K562 (cell line): ENCODE results near the gene RIPPLY3. TPM values are rescaled to one million over a fixed set of nuclear protein-coding genes. Genes with fewer than 3 reads are reported as not detected.

Experiments
- ATAC-seq: fragments of 200-7000 bp; cut with Tn5 transposase; 3 replicates; pipeline ENCODE4 v1.9.1; 2020; ENCODE audit warnings: moderate library complexity
- BruUV-seq: library from RNA; stranded (reverse); fragments of 400-500 nt; replicated peaks from 2 replicates; lab custom pipeline; 2021; lab: Mats Ljungman, UMichigan
- CTCF ChIA-PET: fragments of 300-600 bp; formaldehyde crosslinking; extraction: SDS; loops from one replicate; lab custom pipeline; 2021; ENCODE audit warnings: low intra/inter-chr PET ratio; lab: Yijun Ruan, JAX
- POLR2A ChIA-PET: fragments of 300-600, 350-650 bp; sonication (Branson Sonifier 250); formaldehyde crosslinking; extraction: SDS; loops from one replicate; lab custom pipeline; 2021; ENCODE audit warnings: antibody characterized with exemption, inconsistent platforms; lab: Yijun Ruan, JAX
- DNase-seq, 4 experiments: peaks; one replicate each; pipeline versions ENCODE4 v3.0.0 to v3.0.0-alpha.2; 2011 to 2018; ENCODE audit warnings: low spot score in 3 of 4, mixed read lengths in 3 of 4; ENCODE audit errors: extremely low read depth in 1 of 4
- FAIRE-seq: peaks from 2 replicates; lab custom pipeline; 2011; peaks lifted over from hg19 to GRCh38; lab: Jason Lieb, UNC
- H2AFZ ChIP-seq: 2 replicates; pipeline ENCODE4 v1.6.0; 2011; ENCODE audit warnings: low read depth, low read length, control low read depth, inconsistent platforms
- H3K27ac ChIP-seq: fragments of 200-600 bp; 3 replicates; pipeline ENCODE4 v1.8.0; 2011; ENCODE audit warnings: low read depth, mild to moderate bottlenecking, control low read depth, inconsistent platforms, low read length, moderate library complexity, mixed read lengths; ENCODE audit errors: extremely low read depth
- H3K27me3 ChIP-seq, 2 experiments: fragments of 300-600 bp in 1 of 2; 2 replicates in 1 of 2; 3 replicates in 1 of 2; pipeline versions ENCODE4 v1.6.0 to v1.8.0; 2011; ENCODE audit warnings: inconsistent platforms in 2 of 2, low read length in 2 of 2, mild to moderate bottlenecking in 1 of 2, mixed read lengths in 1 of 2, moderate library complexity in 1 of 2; ENCODE audit not compliant: control insufficient read depth in 2 of 2, insufficient read depth in 2 of 2
- H3K36me3 ChIP-seq: fragments of 300-600 bp; 3 replicates; pipeline ENCODE4 v1.8.0; 2011; ENCODE audit warnings: mild to moderate bottlenecking, low read length, inconsistent platforms; ENCODE audit not compliant: control insufficient read depth, insufficient read depth
- H3K4me1 ChIP-seq, 2 experiments: fragments of 200-600 bp in 1 of 2; replicated peaks in 1 of 2; 2 replicates in 1 of 2; 3 replicates in 1 of 2; pipeline versions ENCODE4 v1.5.1 to v1.8.0; 2011; ENCODE audit warnings: inconsistent platforms in 2 of 2, low read length in 2 of 2, mild to moderate bottlenecking in 1 of 2, mixed read lengths in 1 of 2, moderate library complexity in 1 of 2; ENCODE audit not compliant: control insufficient read depth in 2 of 2, insufficient read depth in 2 of 2
- H3K4me2 ChIP-seq: 2 replicates; pipeline ENCODE4 v1.6.1; 2011; ENCODE audit warnings: low read length, control low read depth, inconsistent platforms, mixed read lengths; ENCODE audit not compliant: insufficient read depth
- H3K4me3 ChIP-seq: fragments of 200-600 bp; sonication (generic), shearing (Covaris generic); 2 replicates; pipeline ENCODE4 v1.5.1; 2016; ENCODE audit warnings: control low read depth, inconsistent platforms
- H3K79me2 ChIP-seq: fragments of 200-600 bp; 3 replicates; pipeline ENCODE4 v1.8.0; 2011; ENCODE audit warnings: low read length, inconsistent platforms; ENCODE audit not compliant: control insufficient read depth, insufficient read depth
- H3K9ac ChIP-seq, 2 experiments: 2 replicates each; pipeline versions ENCODE4 v1.6.0 to v1.6.1; 2011; ENCODE audit warnings: low read depth in 2 of 2, low read length in 2 of 2, control low read depth in 1 of 2, inconsistent platforms in 1 of 2, mild to moderate bottlenecking in 1 of 2, mixed read lengths in 1 of 2; ENCODE audit not compliant: insufficient read depth in 1 of 2
- H3K9me1 ChIP-seq: one replicate; pipeline ENCODE4 v1.6.0; 2011; ENCODE audit warnings: inconsistent platforms, mild to moderate bottlenecking, low read length, moderate library complexity; ENCODE audit not compliant: control insufficient read depth, insufficient read depth
- H3K9me3 ChIP-seq: replicated peaks from 2 replicates; pipeline ENCODE4 v1.5.1; 2011; ENCODE audit warnings: low read depth, low read length, inconsistent platforms; ENCODE audit not compliant: control insufficient read depth, insufficient read depth
- H4K20me1 ChIP-seq: replicated peaks from 2 replicates; pipeline ENCODE4 v1.6.1; 2011; ENCODE audit warnings: low read length, inconsistent platforms, mixed read lengths; ENCODE audit not compliant: control insufficient read depth, insufficient read depth
- EGR1 ChIP-seq: fragments of 450-650 bp; conservative IDR thresholded peaks from 2 replicates; pipeline ENCODE4 v1.6.1; 2017; ENCODE audit warnings: mild to moderate bottlenecking
- GABPA ChIP-seq: fragments of 200-800 bp; sonication (Bioruptor generic); conservative IDR thresholded peaks from 2 replicates; pipeline ENCODE4 v1.6.1; 2016; ENCODE audit warnings: low read depth, missing genetic modification characterization, missing compliant biosample characterization
- GMEB1 ChIP-seq: fragments of 250-450 bp; sonication (Bioruptor Pico); IDR thresholded peaks from 2 replicates; pipeline ENCODE4 v1.4.0; 2020; ENCODE audit warnings: mild to moderate bottlenecking
- MECOM ChIP-seq: fragments of 250-450 bp; sonication (Bioruptor Pico); IDR thresholded peaks from 2 replicates; pipeline ENCODE4 v1.8.0; 2022; ENCODE audit warnings: inconsistent platforms
- MXI1 ChIP-seq: IDR thresholded peaks from 2 replicates; pipeline ENCODE4 v1.6.1; 2011; ENCODE audit warnings: low read depth, mild to moderate bottlenecking, improper control_type of control experiment, low read length
- MYBL2 ChIP-seq, 2 experiments: fragments of 450-650 bp in 1 of 2; sonication (generic) in 1 of 2; formaldehyde crosslinking in 1 of 2; IDR thresholded peaks; 2 replicates each; pipeline versions ENCODE4 v1.6.1 to v1.8.1; 2017 to 2022; ENCODE audit warnings: borderline replicate concordance in 1 of 2, inconsistent platforms in 1 of 2, low read depth in 1 of 2, mild to moderate bottlenecking in 1 of 2, missing genetic modification reagents in 1 of 2, moderate library complexity in 1 of 2
- NFE2 ChIP-seq: IDR thresholded peaks from 2 replicates; pipeline ENCODE4 v1.6.1; 2014; ENCODE audit warnings: antibody characterized with exemption, low read depth
- SMARCE1 ChIP-seq: fragments of 450-650 bp; IDR thresholded peaks from 2 replicates; pipeline ENCODE4 v1.7.1; 2016; ENCODE audit warnings: mild to moderate bottlenecking
- TEAD4 ChIP-seq, 2 experiments: sonication (generic) in 1 of 2; formaldehyde crosslinking in 1 of 2; IDR thresholded peaks; 2 replicates each; pipeline versions ENCODE4 v1.6.1 to v1.8.0; 2012 to 2022; ENCODE audit warnings: borderline replicate concordance in 1 of 2, inconsistent platforms in 1 of 2, low read length in 1 of 2, mild to moderate bottlenecking in 1 of 2, missing genetic modification reagents in 1 of 2
- THAP12 ChIP-seq: fragments of 250-450 bp; sonication (Bioruptor Pico); IDR thresholded peaks from 2 replicates; pipeline ENCODE4 v1.9.0; 2021; ENCODE audit warnings: mild to moderate bottlenecking, inconsistent platforms
- ZNF165 ChIP-seq: fragments of 250-450 bp; sonication (Bioruptor Pico); IDR thresholded peaks from 2 replicates; pipeline ENCODE4 v1.4.0; 2020; ENCODE audit warnings: borderline replicate concordance
- ZNF766 ChIP-seq: fragments of 200-800 bp; sonication (Bioruptor generic); conservative IDR thresholded peaks from 2 replicates; pipeline ENCODE4 v1.6.1; 2016; ENCODE audit warnings: missing genetic modification characterization, missing compliant biosample characterization
- WGBS: fragments of 100-300 bp; shearing (Covaris generic); methylation state at CpG from one replicate; pipeline ENCODE4 v1.1.6; 2016; ENCODE audit warnings: low coverage, mixed read lengths; ENCODE audit not compliant: insufficient coverage; ENCODE audit errors: missing lambda C conversion rate; 5-methylcytosine and 5-hydroxymethylcytosine counted together
- in situ Hi-C: fragments of 300-500 bp; cut with MboI; formaldehyde crosslinking; loops from 4 replicates; pipeline ENCODE4 v1.15.0; 2018; ENCODE audit warnings: inconsistent platforms, mixed read lengths
- intact Hi-C: fragments of 100-400 bp; cut with micrococcal nuclease; formaldehyde crosslinking; loops from 2 replicates; pipeline ENCODE4 v1.14.2; 2022
- polyA plus RNA-seq, 8 experiments: library from polyadenylated mRNA; depleted of rRNA in 4 of 8; stranded (reverse) in 5 of 8; unstranded in 3 of 8; fragments of >200 nt; fragmentation: Nextera tagmentation in 2 of 8; fragmentation: Illumina TruSeq in 1 of 8; extraction: Ambion mirVana in 2 of 8; extraction: Trizol in 1 of 8; gene quantifications; 2 replicates each; pipeline versions ENCODE4 v1.2.1 to v1.2.3, GENCODE V29; 2011 to 2014; ENCODE audit warnings: inconsistent platforms in 1 of 8, missing spikeins in 1 of 8
- total RNA-seq, 7 experiments: library from RNA; depleted of rRNA in 6 of 7; stranded (reverse); fragments of >200 nt in 6 of 7; fragmentation: Illumina TruSeq in 2 of 7; extraction: Trizol in 2 of 7; gene quantifications; 2 replicates each; pipeline versions ENCODE4 v1.2.1 to v1.2.3, GENCODE V29; 2011 to 2021; ENCODE audit warnings: low replicate concordance in 1 of 7
- TF ChIP-seq, protein P1 (sequence below): fragments of 450-650 bp; IDR thresholded peaks from 2 replicates; pipeline ENCODE4 v1.7.1; 2018; ENCODE audit warnings: mild to moderate bottlenecking, low read depth; ENCODE audit not compliant: partially characterized antibody

The RIPPLY3 gene
- total and polyA plus RNA-seq, 9 of the 15 experiments (the other 6 are each of a cell fraction or from before 2014, with no cell fraction given), result not detected

- in situ Hi-C loops (no loop called here), intact Hi-C loops (loop anchor here (5.0 kb wide), 1 partner anchor 59 kb away; no protein-coding TSS in a partner anchor)
- Histone ChIP-seq H3K4me2 (peak overlapping the region; percentile 60), H3K9ac (peak overlapping the region in 1 of 2 experiments; percentile 53; a peak in 2 of 4 replicates), H3K9me1 (no peaks in the 10 kb centered on the region), H3K9me3 (no peaks in the 10 kb centered on the region), H3K27ac (no peak overlapping the region; the same call in 2 of the 3 replicates), H3K79me2 (no peaks in the 10 kb centered on the region), H3K4me1 (peaks cover 10 to 11% of the 10 kb centered on the region in 2 experiments; a peak in 4 of 5 replicates), H3K4me3 (no peak overlapping the region), H3K27me3 (peaks cover 0 to 2% of the 10 kb centered on the region in 2 experiments; a peak in 1 of 5 replicates), H2AFZ (peak overlapping the region; percentile 29), H3K36me3 (no peaks in the 10 kb centered on the region), H4K20me1 (no peaks in the 10 kb centered on the region)
- DNase-seq (peak in 3 of 4 experiments; percentile 29 to 68 (median 52)), ATAC-seq (peak; percentile 82), FAIRE-seq (peak; percentile 15)
- BruUV-seq, result no TSS peak
- CTCF ChIA-PET, result interaction anchor here (0.6 kb wide), 1 partner anchor 593 kb away, joined by 4 read pairs; no protein-coding TSS in a partner anchor
- POLR2A ChIA-PET, result interaction anchor here (0.7 to 1.4 kb wide), 4 partner anchors 8 to 417 kb away, joined by 3 to 7 read pairs (median 4); no protein-coding TSS in a partner anchor
- WGBS, result 28% methylated on average over 12 of the region's 13 CpGs
- TF ChIP-seq ZNF766 (CRISPR knock-in tag), result no peak
- no peak for TF ChIP-seq GMEB1 (CRISPR knock-in tag)
- peak; percentile 83 for TF ChIP-seq NFE2
- no peak for TF ChIP-seq THAP12 (CRISPR knock-in tag)
- no peak for TF ChIP-seq ZNF165 (CRISPR knock-in tag)
- no peak for TF ChIP-seq MXI1
- TF ChIP-seq GABPA, result no peak
- TF ChIP-seq, protein P1, sequence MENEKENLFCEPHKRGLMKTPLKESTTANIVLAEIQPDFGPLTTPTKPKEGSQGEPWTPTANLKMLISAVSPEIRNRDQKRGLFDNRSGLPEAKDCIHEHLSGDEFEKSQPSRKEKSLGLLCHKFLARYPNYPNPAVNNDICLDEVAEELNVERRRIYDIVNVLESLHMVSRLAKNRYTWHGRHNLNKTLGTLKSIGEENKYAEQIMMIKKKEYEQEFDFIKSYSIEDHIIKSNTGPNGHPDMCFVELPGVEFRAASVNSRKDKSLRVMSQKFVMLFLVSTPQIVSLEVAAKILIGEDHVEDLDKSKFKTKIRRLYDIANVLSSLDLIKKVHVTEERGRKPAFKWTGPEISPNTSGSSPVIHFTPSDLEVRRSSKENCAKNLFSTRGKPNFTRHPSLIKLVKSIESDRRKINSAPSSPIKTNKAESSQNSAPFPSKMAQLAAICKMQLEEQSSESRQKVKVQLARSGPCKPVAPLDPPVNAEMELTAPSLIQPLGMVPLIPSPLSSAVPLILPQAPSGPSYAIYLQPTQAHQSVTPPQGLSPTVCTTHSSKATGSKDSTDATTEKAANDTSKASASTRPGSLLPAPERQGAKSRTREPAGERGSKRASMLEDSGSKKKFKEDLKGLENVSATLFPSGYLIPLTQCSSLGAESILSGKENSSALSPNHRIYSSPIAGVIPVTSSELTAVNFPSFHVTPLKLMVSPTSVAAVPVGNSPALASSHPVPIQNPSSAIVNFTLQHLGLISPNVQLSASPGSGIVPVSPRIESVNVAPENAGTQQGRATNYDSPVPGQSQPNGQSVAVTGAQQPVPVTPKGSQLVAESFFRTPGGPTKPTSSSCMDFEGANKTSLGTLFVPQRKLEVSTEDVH, result no peak
- peak; percentile 82 for TF ChIP-seq SMARCE1
- TF ChIP-seq TEAD4 (IDR thresholded peaks at IDR 0.05; ENCODE audit: low read length), result peak; percentile 65
- no peak for TF ChIP-seq TEAD4 (CRISPR knock-in tag; IDR thresholded peaks at IDR 0.05; ENCODE audit: borderline replicate concordance)
- no peak for TF ChIP-seq MYBL2 (IDR thresholded peaks at IDR 0.05; ENCODE audit: low read depth)
- no peak for TF ChIP-seq MYBL2 (CRISPR knock-in tag; IDR thresholded peaks at IDR 0.05; ENCODE audit: borderline replicate concordance)
- TF ChIP-seq MECOM (CRISPR knock-in tag), result no peak
- TF ChIP-seq EGR1, result peak; percentile 97
Observed at GRCh38 chr21:37017951-37018679, 11.6 kb downstream of the RIPPLY3 start.
